ENCODE measurements around the gene RPN2.

The RPN2 gene

DNA sequence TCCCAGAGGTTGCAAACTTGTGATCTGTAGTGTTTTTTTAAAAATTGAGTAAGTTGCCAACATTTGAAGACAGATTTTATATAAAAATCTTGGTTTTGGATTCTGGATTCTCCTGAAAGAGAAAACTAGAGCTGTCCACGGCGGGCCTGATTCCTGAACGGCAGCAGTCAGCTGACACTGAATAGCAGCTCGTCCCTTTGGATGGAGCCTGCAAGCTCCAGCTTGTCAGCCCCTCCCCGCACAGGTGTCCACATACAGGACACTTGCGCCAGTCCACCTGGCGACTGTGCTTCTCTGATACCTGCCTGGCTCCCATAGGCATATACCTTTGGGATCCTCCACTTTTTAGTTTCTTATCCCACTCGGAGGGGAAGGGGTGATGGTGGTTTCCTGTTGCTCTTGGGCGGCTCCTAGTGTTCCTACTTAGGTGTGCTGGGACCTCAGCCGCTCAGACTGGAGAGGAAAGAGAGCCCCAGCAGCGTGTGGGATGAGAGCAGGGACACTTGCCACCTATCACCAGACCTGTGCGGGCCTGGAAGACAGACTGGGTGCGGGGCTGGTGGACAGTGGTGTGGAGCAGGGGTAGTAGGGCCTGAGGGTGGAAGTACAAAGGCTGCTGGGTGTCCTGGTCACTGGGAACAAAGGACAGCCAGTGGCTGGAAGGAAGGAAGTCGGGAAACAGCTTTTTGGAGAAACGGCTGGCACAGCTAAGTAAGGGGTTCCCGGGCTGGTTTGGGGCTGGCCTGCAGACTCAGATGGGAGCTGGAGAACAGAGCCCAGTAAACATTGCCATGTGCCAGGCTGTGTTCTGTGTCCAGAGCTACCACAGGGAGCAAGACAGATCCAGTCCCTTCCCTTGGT lies 64.2 kb downstream of the RPN2 start:
- DNase-seq (ENCODE audit: low read depth in 2 of 2) = no peak

DNA sequence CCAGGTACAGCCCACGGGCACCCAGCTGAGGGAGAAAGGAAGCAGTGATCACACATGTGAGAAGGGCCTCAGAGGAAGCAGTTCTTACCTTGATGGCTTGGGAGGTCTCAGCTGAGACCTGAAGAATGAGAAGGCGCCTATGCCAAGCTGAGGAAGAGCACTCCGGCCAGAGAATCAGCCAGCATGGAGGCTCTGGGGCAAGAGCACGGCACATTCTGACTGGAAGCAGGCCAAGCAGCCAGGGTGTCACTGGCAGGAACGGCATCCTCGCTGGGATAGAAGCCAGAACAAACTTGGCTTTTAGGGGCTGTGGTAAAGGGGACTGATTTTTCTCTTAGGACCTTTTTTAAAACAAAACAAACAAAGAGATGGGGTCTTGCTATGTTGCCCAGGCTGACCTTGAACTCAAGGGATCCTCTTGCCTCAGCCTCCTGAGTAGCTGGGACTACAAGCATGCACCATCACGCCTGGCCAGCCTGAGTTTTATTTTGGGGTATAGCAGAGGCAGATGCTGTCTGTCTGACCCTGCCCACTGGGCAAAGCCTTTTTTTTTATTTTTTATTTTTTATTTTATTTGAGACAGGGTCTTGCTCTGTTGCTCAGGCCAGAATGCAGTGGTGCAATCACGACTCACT lies 64.9 kb downstream of the RPN2 start:
- DNase-seq (ENCODE audit: low read depth in 2 of 2) = no peak

DNA sequence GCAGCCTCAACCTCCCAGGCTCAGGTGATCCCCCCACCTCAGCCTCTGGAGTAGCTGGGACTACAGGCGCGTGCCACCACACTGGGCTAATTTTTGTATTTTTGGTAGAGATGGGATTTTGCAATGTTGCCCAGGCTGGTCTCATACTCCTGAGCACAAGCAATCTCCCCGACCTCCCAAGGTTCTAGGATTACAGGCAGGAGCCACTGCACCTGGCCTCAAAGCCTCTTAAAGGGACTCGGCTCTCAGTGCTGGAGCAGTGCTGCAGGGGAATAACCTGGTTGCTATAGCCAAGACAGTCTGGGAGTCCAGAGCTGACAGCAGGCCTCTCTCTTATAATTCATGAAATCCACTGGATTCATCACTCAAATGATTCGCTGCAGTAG lies 65.4 kb downstream of the RPN2 start:
- DNase-seq (ENCODE audit: low read depth in 2 of 2) = no peak

DNA sequence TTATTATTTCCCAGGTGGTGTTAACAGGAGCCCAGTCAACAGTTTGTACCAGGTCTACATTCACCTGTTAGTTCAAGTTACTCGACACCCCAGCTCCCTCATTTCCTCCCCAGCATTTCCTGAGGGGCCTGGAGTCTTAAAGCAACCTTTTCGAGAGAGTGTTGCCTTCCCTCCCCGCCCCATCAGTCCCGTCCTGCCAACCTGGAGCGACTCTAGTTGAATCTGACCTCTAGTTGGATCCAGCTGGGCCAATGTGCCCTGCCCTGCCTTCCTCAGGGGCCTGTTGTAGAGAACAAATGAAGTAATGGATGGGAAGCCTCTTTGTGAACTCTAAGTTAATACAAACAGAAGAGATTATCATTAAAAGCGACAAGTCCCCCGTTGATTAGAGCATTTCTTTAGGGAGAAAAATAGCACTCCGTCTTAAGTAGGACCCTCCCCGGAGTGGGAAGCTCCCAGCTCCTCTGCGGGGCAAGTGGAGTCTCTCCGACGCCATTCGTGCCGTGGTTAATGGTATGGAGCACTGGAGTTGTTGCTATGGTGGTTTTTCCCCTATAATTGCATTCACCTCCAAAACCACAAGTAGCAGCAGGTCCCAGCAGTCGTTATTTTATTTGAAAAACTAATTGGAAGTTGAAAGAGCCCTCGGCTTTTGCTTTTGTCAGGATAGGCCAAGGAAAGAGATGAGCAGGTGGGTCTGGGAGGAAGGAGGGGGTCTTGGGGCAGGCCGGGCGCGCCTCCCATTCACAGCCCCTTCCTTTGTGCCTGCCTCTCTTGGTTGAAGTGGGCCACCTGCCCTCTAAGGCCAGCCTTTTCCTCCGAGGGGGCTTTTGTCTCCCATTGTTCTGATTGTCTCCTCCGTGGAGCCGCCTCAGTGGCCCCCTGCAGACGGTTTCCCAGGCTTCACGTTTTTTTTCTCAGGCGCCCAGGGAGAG lies 66.4 kb downstream of the RPN2 start:
- no peak for DNase-seq (ENCODE audit: low read depth in 2 of 2)

DNA sequence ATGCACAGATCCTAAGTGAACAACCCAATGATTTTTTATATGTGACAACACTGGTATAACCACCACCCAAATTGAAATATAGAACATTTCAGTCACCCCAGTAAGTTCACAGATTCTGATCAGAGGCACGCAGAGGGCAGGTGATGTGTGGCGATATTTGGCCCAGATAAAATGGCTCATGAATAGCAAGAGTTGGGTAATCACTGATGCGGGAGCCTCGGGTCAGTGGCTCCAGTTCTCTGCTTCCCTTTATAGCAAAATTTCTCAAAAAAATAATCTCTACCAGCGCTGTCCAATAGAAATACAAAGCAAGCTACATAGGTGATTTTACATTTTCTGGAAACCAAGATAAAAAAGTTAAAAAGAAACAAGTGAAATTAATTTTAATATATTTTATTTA lies 67.6 kb downstream of the RPN2 start:
- DNase-seq (ENCODE audit: low read depth in 2 of 2) = no peak

DNA sequence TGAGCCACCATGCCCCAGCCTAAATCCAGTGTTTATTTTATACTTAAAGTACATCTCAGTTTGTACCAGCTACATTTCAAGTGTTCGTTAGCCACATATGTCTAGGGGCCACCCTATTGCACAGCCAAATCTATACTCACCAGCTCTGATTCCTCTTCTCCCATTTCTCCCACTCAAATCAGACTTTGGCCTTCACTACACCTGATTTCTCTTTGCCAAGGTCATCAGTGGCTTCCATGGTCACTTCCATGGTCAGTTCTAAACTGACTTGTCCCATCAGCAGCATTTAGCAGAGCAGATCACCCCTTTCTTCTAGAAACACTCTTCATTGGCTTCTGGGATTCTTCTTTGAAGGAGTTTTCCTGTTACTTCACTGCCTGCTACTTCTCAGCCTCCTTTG lies 68.4 kb downstream of the RPN2 start:
- no peak for DNase-seq (ENCODE audit: low read depth in 2 of 2)

DNA sequence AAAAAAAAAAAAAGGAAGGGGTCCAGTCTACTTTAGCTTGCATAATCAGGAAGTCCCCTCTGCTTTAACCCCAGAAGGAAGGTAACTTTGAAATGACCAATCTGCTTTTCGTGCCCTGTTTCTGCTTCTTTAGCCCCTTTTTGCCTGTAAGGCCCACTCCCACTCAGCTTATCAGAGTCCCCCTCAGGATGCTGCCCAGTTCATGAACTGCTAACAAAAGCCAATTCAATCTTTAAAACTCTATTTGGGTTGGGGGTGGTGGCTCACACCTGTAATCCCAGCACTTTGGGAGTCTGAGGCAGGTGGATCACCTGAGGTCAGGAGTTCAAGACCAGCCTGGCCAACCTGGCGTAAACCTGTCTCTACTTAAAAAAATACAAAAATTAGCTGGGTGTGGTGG lies 70.2 kb downstream of the RPN2 start:
- DNase-seq (ENCODE audit: low read depth in 2 of 2) = no peak

DNA sequence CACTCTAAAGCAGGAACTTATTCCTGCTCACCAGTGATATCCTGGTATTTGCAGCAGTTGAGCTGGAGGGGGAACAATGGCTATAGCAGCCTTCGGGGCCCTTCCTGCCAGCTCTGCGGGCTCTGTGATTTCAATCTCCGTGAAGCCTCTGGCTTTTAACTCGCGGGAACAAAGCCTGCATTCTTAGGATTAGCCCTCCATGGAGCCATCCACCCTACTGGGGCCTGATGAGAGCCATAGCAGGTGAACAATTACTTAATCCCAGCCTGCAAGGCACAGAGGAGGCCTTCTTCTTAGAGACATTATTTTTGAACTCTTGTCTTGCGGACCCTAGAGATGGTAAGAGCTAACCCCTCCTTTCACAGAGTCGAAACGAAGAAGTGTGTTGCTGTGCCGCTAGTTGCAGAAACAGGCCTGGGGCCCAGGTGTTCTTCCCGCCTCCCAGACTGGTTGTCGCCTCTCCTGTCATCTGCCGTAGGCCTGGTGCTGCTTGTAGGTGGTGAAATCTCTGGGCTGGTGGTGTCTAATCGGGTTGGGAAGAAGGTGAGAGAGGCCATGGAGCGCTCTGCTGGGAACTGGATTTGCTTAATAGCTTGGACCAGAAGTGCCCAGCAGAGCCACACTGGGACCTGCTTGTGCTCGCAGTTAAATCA lies 72.8 kb downstream of the RPN2 start:
- no peak for DNase-seq (ENCODE audit: low read depth in 2 of 2)

DNA sequence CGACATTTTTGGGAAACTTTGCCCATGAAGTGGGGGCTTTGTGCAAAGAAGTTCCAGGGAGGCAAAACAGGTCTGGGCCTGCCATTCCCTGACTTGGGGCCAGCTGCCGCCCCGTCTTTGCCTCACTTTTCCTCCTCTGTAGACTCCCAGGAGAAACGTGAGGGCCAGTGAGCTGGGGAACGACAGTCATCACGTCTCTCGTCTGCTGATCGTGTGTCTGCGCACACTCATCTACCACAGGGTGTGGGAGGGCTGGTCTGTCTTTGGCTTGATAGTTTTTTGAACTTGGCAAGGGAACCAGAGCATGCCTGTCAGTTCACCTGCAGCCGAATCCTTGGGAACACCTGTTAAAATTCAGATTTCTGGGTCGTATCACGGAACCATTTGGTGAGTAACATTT lies 74.0 kb downstream of the RPN2 start:
- DNase-seq (ENCODE audit: low read depth in 2 of 2) = no peak

DNA sequence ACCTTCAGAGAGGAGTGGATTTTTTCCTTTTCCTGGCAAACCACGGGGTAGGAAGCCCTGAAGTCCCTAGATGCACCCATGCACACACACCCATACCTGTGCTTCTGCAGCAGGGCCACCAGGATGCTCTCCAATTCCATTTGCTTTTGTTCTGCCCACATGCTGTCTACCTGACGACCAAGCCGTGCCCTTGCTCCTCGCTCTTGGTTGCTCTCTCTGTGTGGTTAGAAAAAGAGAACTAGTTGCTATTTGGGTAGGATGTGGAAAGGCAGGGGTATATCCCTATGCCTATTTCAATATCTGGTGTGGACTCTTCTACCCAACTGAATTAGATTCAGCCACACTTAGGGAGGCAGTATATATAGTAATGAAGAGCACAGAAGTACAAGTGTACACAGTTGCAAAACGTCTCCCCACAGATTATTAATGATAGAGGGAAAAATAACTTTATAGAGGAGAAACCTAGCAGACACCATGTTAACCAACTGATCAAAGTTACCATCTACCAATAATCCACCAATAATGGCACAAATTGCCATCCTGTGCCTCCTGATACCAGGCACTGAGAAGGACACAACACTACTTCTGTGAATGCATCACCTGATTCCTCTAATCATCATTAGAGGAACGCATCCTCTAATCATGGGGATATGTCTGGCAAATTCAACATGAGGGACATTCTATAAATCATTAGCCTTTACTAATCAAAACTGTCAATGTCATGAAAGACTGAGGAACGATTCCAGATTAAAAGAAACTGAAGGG lies 75.2 kb downstream of the RPN2 start:
- DNase-seq (ENCODE audit: low read depth in 2 of 2) = no peak

DNA sequence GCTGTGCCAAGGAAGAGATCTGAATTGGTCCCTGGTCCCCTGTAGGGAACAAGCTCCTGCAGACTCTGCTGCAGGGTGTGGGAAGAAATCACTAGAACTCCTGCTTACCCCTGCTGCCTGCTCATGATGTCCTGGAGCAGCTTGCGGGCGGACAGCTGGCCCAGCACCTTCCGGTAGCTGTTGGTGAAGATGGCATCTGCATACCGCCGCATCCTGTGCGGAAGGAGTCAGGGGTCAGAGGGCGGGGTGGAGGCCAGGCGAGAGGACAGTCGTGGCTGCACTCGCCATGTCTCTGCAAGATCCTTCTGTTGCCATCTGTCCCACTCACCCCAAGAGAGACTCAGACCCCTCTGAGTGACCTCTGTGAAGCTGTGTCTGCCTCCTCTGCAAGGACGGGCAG lies 77.2 kb downstream of the RPN2 start:
- DNase-seq (ENCODE audit: low read depth in 2 of 2) = no peak

DNA sequence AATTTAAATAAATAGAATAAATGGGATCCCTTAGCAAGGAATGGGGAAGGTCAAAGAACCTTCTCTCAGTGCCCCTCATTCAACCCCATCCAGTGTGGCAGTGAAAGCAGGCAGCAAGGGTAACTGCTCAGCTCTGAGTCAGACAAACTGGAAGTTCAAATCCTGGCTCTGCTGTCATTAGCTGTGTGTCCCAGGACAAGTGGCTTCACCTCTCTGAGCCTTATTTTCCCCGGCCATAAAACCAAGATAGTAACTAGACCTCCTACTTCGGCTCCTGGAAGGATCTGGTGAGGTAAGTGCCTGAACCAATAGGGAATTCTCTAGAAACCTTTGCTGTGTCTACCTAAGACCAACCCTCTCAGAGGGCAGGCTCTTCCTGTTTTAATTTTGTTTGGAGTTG lies 78.4 kb downstream of the RPN2 start:
- DNase-seq (ENCODE audit: low read depth in 2 of 2) = no peak

DNA sequence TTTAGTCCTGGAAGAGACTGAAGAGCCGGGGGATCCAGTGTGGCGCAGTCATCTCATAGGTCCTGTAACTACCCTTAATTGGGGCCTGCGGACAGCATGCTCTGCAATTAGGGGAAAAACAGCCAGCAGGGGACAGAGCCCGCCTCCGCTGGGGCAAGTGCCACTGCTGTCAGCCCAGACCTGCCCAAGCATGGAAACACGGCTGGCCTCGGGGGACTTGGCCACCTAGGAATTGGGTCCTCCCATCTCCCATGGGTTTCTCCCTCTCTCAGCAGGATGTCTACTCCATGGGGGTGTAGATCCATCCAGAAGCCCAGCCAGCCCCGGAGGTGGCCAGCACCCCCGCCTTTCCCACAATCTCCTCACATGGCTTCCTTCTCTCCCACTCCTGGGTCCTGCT lies 78.9 kb downstream of the RPN2 start:
- DNase-seq (ENCODE audit: low read depth in 2 of 2) = no peak

DNA sequence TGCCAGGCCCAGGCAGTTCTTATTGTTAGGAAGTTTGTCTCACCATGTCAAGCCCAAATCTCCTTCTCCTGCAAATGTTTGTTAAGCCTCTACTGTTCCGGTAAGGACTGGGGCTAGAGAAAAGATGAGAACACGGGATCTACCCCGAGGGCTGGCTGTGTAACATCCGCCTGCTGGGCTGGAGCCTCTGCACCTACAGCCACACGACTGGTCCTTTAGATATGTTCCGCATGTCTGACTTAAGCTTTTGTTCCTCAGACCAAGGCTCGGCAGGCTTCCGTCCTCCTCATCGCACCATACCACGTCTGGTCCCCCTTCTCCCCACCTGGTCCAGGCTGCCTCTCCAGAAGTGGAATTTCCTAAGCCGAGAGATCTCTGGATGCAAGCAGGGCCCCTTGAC lies 79.9 kb downstream of the RPN2 start:
- no peak for DNase-seq (ENCODE audit: low read depth in 2 of 2)

DNA sequence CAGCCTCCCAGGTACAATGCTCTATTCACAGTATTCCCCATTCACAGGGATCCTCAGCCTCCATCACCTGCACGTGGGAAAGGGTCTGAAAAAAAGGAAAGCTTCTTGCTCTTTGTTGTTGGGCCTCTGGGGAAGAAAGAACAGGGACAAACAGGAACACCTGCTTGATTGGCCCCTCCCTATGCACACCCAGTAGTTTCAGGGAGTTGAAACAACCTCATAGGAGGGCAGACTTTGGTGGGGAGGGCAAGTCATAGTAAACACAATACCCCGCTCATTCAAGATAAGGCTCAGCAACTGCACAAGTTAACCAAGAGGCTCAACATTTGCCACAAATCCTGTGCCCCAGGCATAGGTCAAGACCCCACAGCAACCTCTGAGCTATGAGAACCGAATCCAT lies 80.7 kb downstream of the RPN2 start:
- no peak for DNase-seq (ENCODE audit: low read depth in 2 of 2)

DNA sequence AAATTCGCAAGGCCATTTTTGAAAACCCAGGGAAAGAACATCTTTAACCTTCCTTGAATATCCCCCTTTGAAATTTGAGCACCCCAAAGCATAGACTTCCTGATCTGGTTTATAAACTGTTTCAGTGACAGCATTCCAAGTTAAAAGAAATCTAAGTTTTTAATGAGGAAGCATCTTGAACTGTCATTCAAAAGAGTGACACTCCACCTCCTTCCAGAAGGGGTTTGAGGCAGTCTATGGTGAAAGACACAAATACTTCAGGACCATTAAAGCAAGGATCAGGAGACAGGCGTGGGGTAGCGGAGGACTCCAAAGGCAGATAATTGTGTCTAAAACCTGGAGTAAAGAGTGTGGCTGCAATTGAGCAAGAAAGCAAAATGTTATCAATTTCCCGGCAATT lies 81.8 kb downstream of the RPN2 start:
- DNase-seq (ENCODE audit: low read depth in 2 of 2) = no peak

DNA sequence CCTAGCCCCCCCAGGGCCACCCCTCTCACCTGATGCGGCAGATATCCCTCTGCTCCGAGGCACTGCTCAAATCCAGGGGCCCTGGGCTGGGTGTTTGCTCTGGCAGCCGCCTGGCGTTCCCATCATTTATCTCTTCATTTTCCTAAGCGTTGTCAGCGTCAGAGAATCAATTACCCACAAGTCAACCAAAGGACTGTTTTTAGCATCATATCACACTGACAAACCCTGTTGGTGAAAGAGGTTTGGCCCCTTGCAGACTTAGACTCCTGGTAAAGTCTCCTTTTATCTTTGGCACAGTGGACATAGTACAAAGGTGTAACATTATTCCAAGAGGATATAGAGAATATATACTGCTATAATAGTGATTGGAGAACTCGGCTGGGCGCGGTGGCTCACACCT lies 82.6 kb downstream of the RPN2 start, which contains the start of gene GHRH:
Gene GHRH (minus strand): TSS at position 101 of the 400 bp plus-strand sequence. CDS start 4,925 bp downstream, outside the sequence.
- no peak for DNase-seq (ENCODE audit: low read depth in 2 of 2)

DNA sequence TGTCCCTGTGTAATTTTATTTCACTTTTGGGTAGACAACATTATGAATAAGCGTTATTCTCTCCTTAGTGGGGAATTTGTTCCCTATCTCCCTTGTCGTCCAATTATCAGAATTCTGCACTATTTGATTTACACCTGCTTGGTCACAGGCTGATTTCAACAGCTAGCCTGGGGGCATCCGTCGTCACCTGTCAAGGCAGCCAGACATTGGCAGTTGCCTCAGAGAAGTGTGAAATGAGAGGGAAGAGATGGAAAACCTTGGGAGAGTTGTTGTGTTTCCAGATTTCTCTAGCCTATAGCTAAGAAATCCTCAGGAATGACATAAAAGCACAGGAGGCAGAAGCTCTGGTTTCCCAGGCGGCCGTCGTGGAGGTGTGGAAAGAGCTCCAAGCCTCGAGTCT lies 83.4 kb downstream of the RPN2 start:
- no peak for DNase-seq (ENCODE audit: low read depth in 2 of 2)

DNA sequence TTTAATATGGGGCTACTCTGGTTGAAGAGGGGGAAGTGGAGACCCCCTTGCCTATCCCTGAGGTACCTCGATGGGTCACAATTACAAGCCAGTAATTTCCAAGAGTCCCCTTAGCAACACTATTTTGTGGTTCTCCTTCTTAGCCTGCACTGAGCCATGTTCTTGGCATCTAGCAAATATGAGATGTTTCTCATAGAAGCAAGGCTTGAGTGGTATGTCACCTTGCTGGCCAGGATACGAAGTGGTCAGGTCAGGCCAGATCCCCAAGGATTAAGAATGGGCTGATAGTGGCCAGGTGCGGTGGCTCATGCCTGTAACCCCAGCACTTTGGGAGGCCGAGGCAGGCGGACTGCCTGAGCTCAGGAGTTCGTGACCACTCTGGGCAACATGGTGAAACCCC lies 84.6 kb downstream of the RPN2 start:
- DNase-seq (ENCODE audit: low read depth in 2 of 2) = no peak

DNA sequence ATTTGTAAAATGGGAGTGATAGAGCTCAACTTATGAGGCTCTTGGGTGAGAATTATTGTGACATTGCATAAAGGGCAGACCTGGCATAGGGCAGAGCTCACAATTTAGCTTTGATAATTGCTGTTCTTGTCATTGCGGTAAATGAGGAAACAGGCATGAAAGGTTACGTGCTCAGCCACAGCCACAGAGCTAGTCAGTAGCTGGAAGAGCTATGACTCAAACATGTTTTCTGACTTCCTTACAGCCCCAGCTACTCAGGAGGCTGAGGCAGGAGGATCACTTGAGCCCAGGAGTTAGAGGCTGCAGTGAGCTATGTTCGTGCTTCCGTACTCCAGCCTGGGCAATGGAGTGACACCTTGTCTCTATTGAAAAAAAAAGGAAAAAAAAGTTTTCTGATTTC lies 86.0 kb downstream of the RPN2 start:
- DNase-seq (ENCODE audit: low read depth in 2 of 2) = no peak
